Transverse colon (tissue), 4 donors: Measurements from ENCODE around the gene ERCC6L.

ENCODE experiments used
- CTCF ChIP-seq, 5 experiments: fragments of 200-600 bp in 3 of 5; fragments of 450-650 bp in 2 of 5; sonication (generic) in 3 of 5; IDR thresholded peaks; 1 replicate in 2 of 5; 2 replicates in 3 of 5; pipeline ENCODE4 v1.5.1; 2016 to 2017; ENCODE audit warnings: antibody characterized with exemption in 5 of 5, inconsistent platforms in 3 of 5, mild to moderate bottlenecking in 2 of 5, moderate library complexity in 1 of 5
- EP300 ChIP-seq: sonication (generic); formaldehyde crosslinking; IDR thresholded peaks from one replicate; pipeline ENCODE4 v1.6.1; 2017; ENCODE audit warnings: antibody characterized with exemption, low read depth
- POLR2A ChIP-seq: fragments of 450-650 bp; IDR thresholded peaks from one replicate; pipeline ENCODE4 v1.6.1; 2016; ENCODE audit warnings: antibody characterized with exemption, mild to moderate bottlenecking, moderate library complexity
- POLR2AphosphoS5 ChIP-seq, 3 donors: sonication (generic); formaldehyde crosslinking; IDR thresholded peaks; one replicate each; pipeline ENCODE4 v1.6.1; 2016; ENCODE audit warnings: antibody characterized with exemption in 3 of 3

GRCh38 chrX:72280321-72280845 lies 41.6 kb upstream of the ERCC6L start:
- TF ChIP-seq CTCF (IDR thresholded peaks at IDR 0.05) (no peak), POLR2AphosphoS5 (IDR thresholded peaks at IDR 0.05) (no peak), POLR2A (no peak), EP300 (no peak)
